GM12878 (cell line): ENCODE measurements around the gene ZNF782. TPM values are rescaled to one million over a fixed set of nuclear protein-coding genes. Genes with fewer than 3 reads are reported as not detected.

Experiments
- ATF7 ChIP-seq: fragments of 450-650 bp; IDR thresholded peaks from 2 replicates; pipeline ENCODE4 v1.6.1; 2016; ENCODE audit warnings: low read depth, mild to moderate bottlenecking
- BMI1 ChIP-seq: fragments of 450-650 bp; IDR thresholded peaks from 2 replicates; pipeline ENCODE4 v1.6.1; 2016; ENCODE audit warnings: mild to moderate bottlenecking, moderate library complexity, borderline replicate concordance
- CEBPB ChIP-seq, 2 experiments: fragments of 150-350 bp in 1 of 2; IDR thresholded peaks; 2 replicates each; pipeline ENCODE4 v1.6.1; 2012 to 2014; ENCODE audit warnings: low read depth in 2 of 2, low read length in 2 of 2, borderline replicate concordance in 1 of 2, inconsistent platforms in 1 of 2
- E2F8 ChIP-seq: fragments of 450-650 bp; IDR thresholded peaks from 2 replicates; pipeline ENCODE4 v1.6.1; 2018; ENCODE audit warnings: mild to moderate bottlenecking, low read depth, moderate library complexity; ENCODE audit not compliant: partially characterized antibody
- EGR1 ChIP-seq, 2 experiments: IDR thresholded peaks; 1 replicate in 1 of 2; 2 replicates in 1 of 2; pipeline ENCODE4 v1.6.1; 2011 to 2012; ENCODE audit warnings: low read depth in 2 of 2, low read length in 2 of 2, borderline replicate concordance in 1 of 2, mild to moderate bottlenecking in 1 of 2, moderate library complexity in 1 of 2
- HSF1 ChIP-seq: fragments of 150-350 bp; IDR thresholded peaks from 2 replicates; pipeline ENCODE4 v1.6.1; 2014; ENCODE audit warnings: mild to moderate bottlenecking, low read depth, low read length
- MEF2B ChIP-seq: fragments of 450-650 bp; IDR thresholded peaks from 2 replicates; pipeline ENCODE4 v1.6.1; 2018; ENCODE audit warnings: mild to moderate bottlenecking, moderate library complexity; ENCODE audit not compliant: partially characterized antibody, poor library complexity, severe bottlenecking
- NR2C1 ChIP-seq: fragments of 450-650 bp; IDR thresholded peaks from 2 replicates; pipeline ENCODE4 v1.6.1; 2017; ENCODE audit warnings: antibody characterized with exemption, mild to moderate bottlenecking, moderate library complexity
- PAX8 ChIP-seq: fragments of 450-650 bp; IDR thresholded peaks from 2 replicates; pipeline ENCODE4 v1.6.1; 2017; ENCODE audit warnings: mild to moderate bottlenecking, moderate library complexity
- POLR2A ChIP-seq: IDR thresholded peaks from 2 replicates; pipeline ENCODE4 v1.6.1; 2011; ENCODE audit warnings: low read depth, mild to moderate bottlenecking, low read length
- RAD21 ChIP-seq: IDR thresholded peaks from 2 replicates; pipeline ENCODE4 v1.6.1; 2011; ENCODE audit warnings: mild to moderate bottlenecking, low read depth, low read length, moderate library complexity; ENCODE audit not compliant: insufficient read depth
- RELA ChIP-seq: fragments of 450-650 bp; IDR thresholded peaks from 2 replicates; pipeline ENCODE4 v1.8.0; 2014; ENCODE audit warnings: borderline replicate concordance; ENCODE audit not compliant: partially characterized antibody
- RUNX3 ChIP-seq: IDR thresholded peaks from 2 replicates; pipeline ENCODE4 v1.6.1; 2012; ENCODE audit warnings: low read length, inconsistent platforms
- TCF12 ChIP-seq: IDR thresholded peaks from 2 replicates; pipeline ENCODE4 v1.6.1; 2011; ENCODE audit warnings: low read depth, mild to moderate bottlenecking, low read length
- YY1 ChIP-seq: IDR thresholded peaks from 2 replicates; pipeline ENCODE4 v1.6.1; 2011; ENCODE audit warnings: low read depth, mild to moderate bottlenecking, low read length
- ZBTB11 ChIP-seq: fragments of 450-650 bp; formaldehyde crosslinking; IDR thresholded peaks from 2 replicates; pipeline ENCODE4 v1.5.0; 2022; ENCODE audit warnings: mild to moderate bottlenecking, missing genetic modification characterization
- ZSCAN29 ChIP-seq: fragments of 450-650 bp; IDR thresholded peaks from 2 replicates; pipeline ENCODE4 v1.6.1; 2017; ENCODE audit warnings: mild to moderate bottlenecking, moderate library complexity
- polyA plus RNA-seq, 11 experiments: library from polyadenylated mRNA; depleted of rRNA in 4 of 11; unstranded in 6 of 11; stranded (reverse) in 5 of 11; fragments of >200 nt; fragmentation: Nextera tagmentation in 4 of 11; fragmentation: Illumina TruSeq in 1 of 11; extraction: Ambion mirVana in 4 of 11; extraction: Trizol in 1 of 11; gene quantifications; 1 replicate in 1 of 11; 2 replicates in 10 of 11; pipeline versions ENCODE4 v1.2.1 to v1.2.3, GENCODE V29; 2011 to 2016; ENCODE audit warnings: inconsistent platforms in 2 of 11, missing spikeins in 2 of 11, low read depth in 1 of 11
- total RNA-seq, 4 experiments: library from RNA; depleted of rRNA in 3 of 4; stranded (reverse); fragments of >200 nt in 3 of 4; fragmentation: Illumina TruSeq in 1 of 4; extraction: Trizol in 1 of 4; gene quantifications; 2 replicates each; pipeline versions ENCODE4 v1.2.1 to v1.2.3, GENCODE V29; 2013 to 2021
- TF ChIP-seq, protein P1 (sequence below): fragments of 450-650 bp; formaldehyde crosslinking; IDR thresholded peaks from 2 replicates; pipeline ENCODE4 v1.4.0; 2022; ENCODE audit warnings: mild to moderate bottlenecking, moderate library complexity

The ZNF782 gene
- total and polyA plus RNA-seq, 10 of the 15 experiments (the other 5 are each of a cell fraction or from before 2014, with no cell fraction given) = 0.55 to 7.8 (median 4.5) TPM

- no peak for TF ChIP-seq ZBTB11 (CRISPR knock-in tag)
- TF ChIP-seq RUNX3 = peak; percentile 57
- no peak for TF ChIP-seq E2F8
- no peak for TF ChIP-seq CEBPB (IDR thresholded peaks at IDR 0.05; ENCODE audit: borderline replicate concordance in 1 of 2, low read depth in 2 of 2, low read length in 2 of 2)
- no peak for TF ChIP-seq TCF12
- TF ChIP-seq BMI1 = no peak
- TF ChIP-seq ATF7 = 0 out of 2 replicates have a peak, but pooled peaks have one; percentile 24
- peak; percentile 99 for TF ChIP-seq RAD21
- TF ChIP-seq NR2C1 = no peak
- no peak for TF ChIP-seq ZSCAN29
- no peak for TF ChIP-seq RELA
- no peak for TF ChIP-seq MEF2B
- TF ChIP-seq PAX8 = no peak
- TF ChIP-seq EGR1 (IDR thresholded peaks at IDR 0.05; ENCODE audit: borderline replicate concordance in 1 of 2, low read depth in 2 of 2, low read length in 2 of 2) = no peak
- no peak for TF ChIP-seq HSF1
- TF ChIP-seq, protein P1, sequence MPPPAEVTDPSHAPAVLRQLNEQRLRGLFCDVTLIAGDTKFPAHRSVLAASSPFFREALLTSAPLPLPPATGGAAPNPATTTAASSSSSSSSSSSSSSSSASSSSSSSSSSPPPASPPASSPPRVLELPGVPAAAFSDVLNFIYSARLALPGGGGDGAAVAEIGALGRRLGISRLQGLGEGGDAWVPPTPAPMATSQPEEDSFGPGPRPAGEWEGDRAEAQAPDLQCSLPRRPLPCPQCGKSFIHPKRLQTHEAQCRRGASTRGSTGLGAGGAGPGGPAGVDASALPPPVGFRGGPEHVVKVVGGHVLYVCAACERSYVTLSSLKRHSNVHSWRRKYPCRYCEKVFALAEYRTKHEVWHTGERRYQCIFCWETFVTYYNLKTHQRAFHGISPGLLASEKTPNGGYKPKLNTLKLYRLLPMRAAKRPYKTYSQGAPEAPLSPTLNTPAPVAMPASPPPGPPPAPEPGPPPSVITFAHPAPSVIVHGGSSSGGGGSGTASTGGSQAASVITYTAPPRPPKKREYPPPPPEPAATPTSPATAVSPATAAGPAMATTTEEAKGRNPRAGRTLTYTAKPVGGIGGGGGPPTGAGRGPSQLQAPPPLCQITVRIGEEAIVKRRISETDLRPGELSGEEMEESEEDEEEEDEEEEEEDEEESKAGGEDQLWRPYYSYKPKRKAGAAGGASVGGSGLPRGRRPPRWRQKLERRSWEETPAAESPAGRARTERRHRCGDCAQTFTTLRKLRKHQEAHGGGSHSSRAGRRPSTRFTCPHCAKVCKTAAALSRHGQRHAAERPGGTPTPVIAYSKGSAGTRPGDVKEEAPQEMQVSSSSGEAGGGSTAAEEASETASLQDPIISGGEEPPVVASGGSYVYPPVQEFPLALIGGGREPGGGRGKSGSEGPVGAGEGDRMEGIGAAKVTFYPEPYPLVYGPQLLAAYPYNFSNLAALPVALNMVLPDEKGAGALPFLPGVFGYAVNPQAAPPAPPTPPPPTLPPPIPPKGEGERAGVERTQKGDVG (CRISPR knock-in tag) = no peak
- TF ChIP-seq YY1 = peak; percentile 66; the same call in 1 of the 2 replicates
- TF ChIP-seq POLR2A = no peak
These were observed 2.3 kb upstream of the ZNF782 start (continued) for GRCh38 chr9:96856363-96857286.
